DMS53 treated with DMSO at 0.1 percent for 48 hours (cell line): ENCODE results near the gene NLGN4Y.
"Not testable (repeated sequence)": the region's sequence is repeated elsewhere in the genome, so short reads cannot be mapped to it uniquely, and the experiment has no call there.

Experiments
- DNase-seq: peaks from one replicate; lab custom pipeline; 2025; ENCODE audit not compliant: unreplicated experiment; lab: John Stamatoyannopoulos, UW

NLGN4Y gene

GRCh38 chrY:14834103-14835060 lies 310.1 kb downstream of the NLGN4Y start:
- DNase-seq = no peak

- no peak for DNase-seq
Measured at GRCh38 chrY:14837466-14837865, 313.1 kb downstream of the NLGN4Y start.

- no peak for DNase-seq
Measured at GRCh38 chrY:14850734-14851133, 326.4 kb downstream of the NLGN4Y start.

- DNase-seq = no peak
Measured at GRCh38 chrY:14860448-14860847, 336.1 kb downstream of the NLGN4Y start.

- not testable (repeated sequence) for DNase-seq
Measured at GRCh38 chrY:14861033-14861432, 336.7 kb downstream of the NLGN4Y start.

GRCh38 chrY:14871971-14872370 lies 347.6 kb downstream of the NLGN4Y start:
- DNase-seq = no peak
